HG02870 (cell line): Measurements from ENCODE around the gene TFPT.

Experiments
- ATAC-seq: cut with Tn5 transposase; IDR thresholded peaks from one replicate; pipeline ENCODE4 v1.9.1; 2021; ENCODE audit warnings: mild to moderate bottlenecking, moderate library complexity; ENCODE audit not compliant: unreplicated experiment

Gene TFPT

GRCh38 chr19:54115109-54116063, at the start of gene TFPT, which contains the start of gene PRPF31:
TFPT (minus strand) TSS chr19:54115657; CDS start chr19:54115269, 388 bp downstream.
PRPF31 (plus strand) TSS chr19:54115754; CDS start chr19:54118279, 2,525 bp downstream.
- peak; percentile 70 for ATAC-seq

- ATAC-seq = no peak
Observed at GRCh38 chr19:54165222-54165621, 49.8 kb upstream of the TFPT start.

DNA sequence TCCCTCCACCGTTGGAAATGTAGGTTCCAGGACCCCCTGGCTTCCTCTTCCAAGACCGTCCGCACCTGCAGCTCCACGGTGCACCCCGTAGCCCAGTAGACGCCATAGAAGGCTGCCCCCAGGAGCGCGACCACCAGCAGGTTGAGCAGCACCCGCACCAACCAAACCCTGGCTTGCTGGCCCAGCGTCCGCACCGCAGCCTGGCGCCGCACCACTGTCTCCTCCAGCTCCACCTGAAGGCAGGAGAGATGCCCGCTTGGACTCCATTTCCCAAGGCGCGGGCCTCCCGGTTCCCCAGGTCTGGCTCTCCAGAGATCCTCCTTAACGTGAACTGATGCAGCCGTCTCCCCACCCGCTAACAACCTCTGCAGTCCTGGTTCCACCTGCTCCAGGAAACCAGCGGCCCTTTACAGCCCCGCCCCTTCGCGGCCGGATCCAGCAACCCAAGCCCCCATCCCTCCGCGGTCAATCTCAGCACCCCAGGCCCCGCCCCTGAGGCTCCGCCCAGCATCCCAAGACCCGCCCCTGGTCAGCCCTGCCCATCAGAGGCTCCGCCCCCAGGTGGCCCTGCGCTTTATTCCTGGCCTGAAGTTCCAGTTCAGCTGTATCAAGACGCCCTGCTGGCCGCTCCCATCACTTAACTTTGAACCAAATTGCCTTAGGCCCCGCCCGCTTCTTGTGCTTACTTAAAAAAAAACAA, 49.1 kb upstream of the TFPT start:
- no peak for ATAC-seq

GRCh38 chr19:54162884-54163283, 47.4 kb upstream of the TFPT start:
- ATAC-seq = no peak

GRCh38 chr19:54162241-54162805, 46.9 kb upstream of the TFPT start:
- ATAC-seq = no peak

GRCh38 chr19:54160854-54161253, 45.4 kb upstream of the TFPT start:
- ATAC-seq = no peak

- ATAC-seq = no peak
Observed at GRCh38 chr19:54160182-54160811, 44.8 kb upstream of the TFPT start.

GRCh38 chr19:54159352-54160181, 44.1 kb upstream of the TFPT start, which contains the start of gene LENG1:
LENG1 (minus strand) TSS chr19:54159721; CDS start chr19:54159695, 26 bp downstream.
- peak; percentile 89 for ATAC-seq

DNA sequence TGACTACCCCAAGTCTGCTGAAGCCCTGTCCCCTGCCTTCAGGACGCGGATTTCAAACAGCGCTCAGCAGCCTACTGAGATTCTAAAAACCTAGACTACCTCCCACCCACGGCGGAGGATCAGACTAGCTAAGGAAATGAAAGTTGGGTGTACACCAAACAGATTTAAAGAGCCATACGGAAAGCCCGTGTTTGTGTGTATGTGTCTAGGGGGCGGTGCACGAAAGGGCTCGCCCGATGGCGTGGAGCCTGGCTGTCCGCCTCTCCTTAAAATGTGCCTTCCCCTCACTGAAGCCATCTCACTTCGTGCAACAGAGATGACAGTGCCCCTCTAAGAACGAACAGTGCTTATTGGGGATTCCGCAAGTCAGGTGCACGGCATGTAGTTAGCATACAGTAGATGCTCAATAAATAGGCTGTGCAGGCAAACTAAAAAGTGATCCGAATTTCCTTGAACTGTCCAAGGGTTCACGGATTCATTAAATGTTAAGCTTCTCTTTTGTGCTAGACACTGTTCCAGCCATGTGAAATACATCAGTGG, 43.4 kb upstream of the TFPT start:
- ATAC-seq = no peak

- no peak for ATAC-seq
Observed at GRCh38 chr19:54156953-54157352, 41.5 kb upstream of the TFPT start.

- ATAC-seq = no peak
Observed at GRCh38 chr19:54156490-54156889, 41.0 kb upstream of the TFPT start.

- no peak for ATAC-seq
Observed at GRCh38 chr19:54155694-54156093, 40.2 kb upstream of the TFPT start.

GRCh38 chr19:54154603-54155345, 39.3 kb upstream of the TFPT start:
- no peak for ATAC-seq

GRCh38 chr19:54153731-54154326, 38.4 kb upstream of the TFPT start:
- no peak for ATAC-seq

- ATAC-seq = no peak
Observed at GRCh38 chr19:54152878-54153524, 37.5 kb upstream of the TFPT start.

DNA sequence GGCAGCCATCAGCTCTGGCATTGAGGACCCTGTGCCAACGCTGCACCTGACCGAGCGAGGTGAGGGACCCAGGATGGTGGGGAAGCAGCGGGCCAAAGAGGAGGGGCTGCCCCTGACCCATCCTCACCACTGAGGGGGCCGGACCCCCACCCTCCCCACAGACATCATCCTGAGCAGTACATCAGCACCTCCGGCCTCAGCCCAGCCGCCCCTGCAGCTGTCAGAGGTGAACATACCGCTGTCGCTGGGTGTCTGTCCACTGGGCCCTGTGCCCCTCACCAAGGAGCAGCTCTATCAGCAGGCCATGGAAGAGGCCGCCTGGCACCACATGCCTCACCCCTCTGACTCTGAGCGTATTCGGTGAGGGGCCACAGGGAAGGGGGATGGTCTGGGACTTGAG, 36.8 kb upstream of the TFPT start:
- ATAC-seq = no peak

- ATAC-seq = no peak
Observed at GRCh38 chr19:54151362-54152035, 36.0 kb upstream of the TFPT start.
